Measurements from ENCODE around the gene KIAA1755.

The KIAA1755 gene

GRCh38 chr20:38245753-38246152 is 14.8 kb downstream of the KIAA1755 start:
- DNase-seq (ENCODE audit: low read depth in 2 of 2, low spot score in 1 of 2), result no peak

- DNase-seq (ENCODE audit: low read depth in 2 of 2, low spot score in 1 of 2), result no peak
Measured at GRCh38 chr20:38243709-38244020, 16.9 kb downstream of the KIAA1755 start.

- no peak for DNase-seq (ENCODE audit: low read depth in 2 of 2, low spot score in 1 of 2)
Measured at GRCh38 chr20:38242848-38243708, 17.5 kb downstream of the KIAA1755 start.

- DNase-seq (ENCODE audit: low read depth in 2 of 2, low spot score in 1 of 2), result no peak
Measured at GRCh38 chr20:38241201-38241600, 19.3 kb downstream of the KIAA1755 start.

- DNase-seq (ENCODE audit: low read depth in 2 of 2, low spot score in 1 of 2), result no peak
Measured at GRCh38 chr20:38239441-38239840, 21.1 kb downstream of the KIAA1755 start.

- DNase-seq (ENCODE audit: low read depth in 2 of 2, low spot score in 1 of 2), result no peak
Measured at GRCh38 chr20:38238829-38239228, 21.7 kb downstream of the KIAA1755 start.

- no peak for DNase-seq (ENCODE audit: low read depth in 2 of 2, low spot score in 1 of 2)
Measured at GRCh38 chr20:38237381-38237780, 23.2 kb downstream of the KIAA1755 start.

- no peak for DNase-seq (ENCODE audit: low read depth in 2 of 2, low spot score in 1 of 2)
Measured at GRCh38 chr20:38231531-38232121, 28.9 kb downstream of the KIAA1755 start.

GRCh38 chr20:38230957-38231526 is 29.5 kb downstream of the KIAA1755 start:
- DNase-seq (ENCODE audit: low read depth in 2 of 2, low spot score in 1 of 2), result no peak

GRCh38 chr20:38230253-38230551 is 30.3 kb downstream of the KIAA1755 start:
- no peak for DNase-seq (ENCODE audit: low read depth in 2 of 2, low spot score in 1 of 2)

- no peak for DNase-seq (ENCODE audit: low read depth in 2 of 2, low spot score in 1 of 2)
Measured at GRCh38 chr20:38229376-38230252, 30.9 kb downstream of the KIAA1755 start.

GRCh38 chr20:38228436-38228835 is 32.1 kb downstream of the KIAA1755 start:
- no peak for DNase-seq (ENCODE audit: low read depth in 2 of 2, low spot score in 1 of 2)

- no peak for DNase-seq (ENCODE audit: low read depth in 2 of 2, low spot score in 1 of 2)
Measured at GRCh38 chr20:38227420-38228360, 32.8 kb downstream of the KIAA1755 start.

GRCh38 chr20:38226553-38226952 is 34.0 kb downstream of the KIAA1755 start:
- no peak for DNase-seq (ENCODE audit: low read depth in 2 of 2, low spot score in 1 of 2)

- no peak for DNase-seq (ENCODE audit: low read depth in 2 of 2, low spot score in 1 of 2)
Measured at GRCh38 chr20:38225900-38226263, 34.7 kb downstream of the KIAA1755 start.

- DNase-seq (ENCODE audit: low read depth in 2 of 2, low spot score in 1 of 2), result no peak
Measured at GRCh38 chr20:38225240-38225899, 35.2 kb downstream of the KIAA1755 start.

- no peak for DNase-seq (ENCODE audit: low read depth in 2 of 2, low spot score in 1 of 2)
Measured at GRCh38 chr20:38224531-38224930, 36.0 kb downstream of the KIAA1755 start.

GRCh38 chr20:38223743-38224100 is 36.8 kb downstream of the KIAA1755 start:
- DNase-seq (ENCODE audit: low read depth in 2 of 2, low spot score in 1 of 2), result no peak

GRCh38 chr20:38222923-38223742 is 37.4 kb downstream of the KIAA1755 start:
- DNase-seq (ENCODE audit: low read depth in 2 of 2, low spot score in 1 of 2), result no peak

Measured in stimulated activated CD8-positive, alpha-beta memory T cell treated with anti-CD3 and anti-CD28 coated beads, Interleukin-4, amount 100 ng/mL, for 4 hours (primary cell).